IMR-90 (cell line): ENCODE measurements around the gene PCSK5. TPM values are rescaled to one million over a fixed set of nuclear protein-coding genes. Genes with fewer than 3 reads are reported as not detected.

ENCODE experiments used
- ATAC-seq: fragments of 200-7000 bp; cut with Tn5 transposase; 2 replicates; pipeline ENCODE4 v1.9.1; 2020; ENCODE audit warnings: low read depth, mild to moderate bottlenecking, moderate library complexity
- BruUV-seq: library from RNA; stranded (reverse); fragments of 400-500 nt; replicated peaks from 2 replicates; lab custom pipeline; 2021; lab: Mats Ljungman, UMichigan
- CTCF ChIA-PET: fragments of 300-600 bp; formaldehyde crosslinking; extraction: SDS; loops from one replicate; lab custom pipeline; 2021; ENCODE audit warnings: antibody characterized with exemption; lab: Yijun Ruan, JAX
- POLR2A ChIA-PET: fragments of 300-600 bp; sonication (Branson Sonifier 250); formaldehyde crosslinking; loops from one replicate; lab custom pipeline; 2022; ENCODE audit warnings: antibody characterized with exemption; ENCODE audit not compliant: unreplicated experiment; lab: Charles Lee
- DNase-seq: peaks from one replicate; pipeline ENCODE4 v3.0.0; 2013
- H2AFZ ChIP-seq: replicated peaks from 2 replicates; pipeline ENCODE3; 2013; ENCODE audit warnings: low read length, mild to moderate bottlenecking; ENCODE audit not compliant: poor library complexity
- H2AK5ac ChIP-seq: 2 replicates; pipeline ENCODE4 v1.6.1; 2013; ENCODE audit warnings: low read depth, low read length, inconsistent platforms
- H2AK9ac ChIP-seq: replicated peaks from 2 replicates; pipeline ENCODE3; 2013; ENCODE audit warnings: mild to moderate bottlenecking, low read depth, low read length, moderate library complexity; ENCODE audit not compliant: poor library complexity
- H2BK120ac ChIP-seq: 2 replicates; pipeline ENCODE4 v1.6.1; 2013; ENCODE audit warnings: low read depth, low read length, inconsistent platforms
- H2BK15ac ChIP-seq: 3 replicates; pipeline ENCODE4 v1.6.1; 2013; ENCODE audit warnings: low read depth, low read length, inconsistent platforms
- H2BK20ac ChIP-seq: 2 replicates; pipeline ENCODE4 v1.6.1; 2013; ENCODE audit warnings: low read depth, mild to moderate bottlenecking, inconsistent platforms, low read length, moderate library complexity
- H2BK5ac ChIP-seq: 2 replicates; pipeline ENCODE4 v1.6.1; 2013; ENCODE audit warnings: mild to moderate bottlenecking, low read depth, low read length, inconsistent platforms; ENCODE audit not compliant: poor library complexity, severe bottlenecking
- H3K14ac ChIP-seq: replicated peaks from 2 replicates; pipeline ENCODE4 v1.6.1; 2013; ENCODE audit warnings: low read depth, low read length, inconsistent platforms
- H3K18ac ChIP-seq: 2 replicates; pipeline ENCODE4 v1.6.1; 2013; ENCODE audit warnings: low read depth, low read length, control low read depth
- H3K23ac ChIP-seq: 2 replicates; pipeline ENCODE4 v1.6.1; 2013; ENCODE audit warnings: low read depth, low read length, inconsistent platforms
- H3K27ac ChIP-seq: 2 replicates; pipeline ENCODE4 v1.5.1; 2013; ENCODE audit warnings: mild to moderate bottlenecking, control low read depth, low read length; ENCODE audit not compliant: insufficient read depth
- H3K27me3 ChIP-seq: 2 replicates; pipeline ENCODE4 v1.6.1; 2013; ENCODE audit warnings: low read length; ENCODE audit not compliant: control insufficient read depth, insufficient read depth
- H3K36me3 ChIP-seq: 2 replicates; pipeline ENCODE4 v1.6.1; 2013; ENCODE audit warnings: low read length, mixed read lengths; ENCODE audit not compliant: control insufficient read depth, insufficient read depth
- H3K4ac ChIP-seq: 2 replicates; pipeline ENCODE4 v1.6.1; 2013; ENCODE audit warnings: low read depth, low read length, inconsistent platforms
- H3K4me1 ChIP-seq: 2 replicates; pipeline ENCODE4 v1.6.1; 2013; ENCODE audit warnings: low read length, mixed read lengths; ENCODE audit not compliant: control insufficient read depth, insufficient read depth
- H3K4me2 ChIP-seq: 2 replicates; pipeline ENCODE4 v1.6.1; 2013; ENCODE audit warnings: low read depth, mild to moderate bottlenecking, control low read depth, low read length, moderate library complexity
- H3K4me3 ChIP-seq: 2 replicates; pipeline ENCODE4 v1.5.1; 2013; ENCODE audit warnings: low read depth, mild to moderate bottlenecking, control low read depth, low read length, moderate library complexity; ENCODE audit not compliant: insufficient read depth
- H3K56ac ChIP-seq: 2 replicates; pipeline ENCODE4 v1.6.1; 2013; ENCODE audit warnings: low read length, inconsistent platforms; ENCODE audit not compliant: insufficient read depth; ENCODE audit errors: extremely low read depth
- H3K79me1 ChIP-seq, 2 experiments: 2 replicates each; pipeline ENCODE4 v1.6.1; 2013; ENCODE audit warnings: low read length in 2 of 2, inconsistent platforms in 1 of 2, low read depth in 1 of 2
- H3K9ac ChIP-seq: 2 replicates; pipeline ENCODE4 v1.6.1; 2013; ENCODE audit warnings: low read depth, low read length, control low read depth
- H3K9me1 ChIP-seq: 2 replicates; pipeline ENCODE4 v1.6.1; 2013; ENCODE audit warnings: low read length, inconsistent platforms; ENCODE audit not compliant: insufficient read depth
- H3K9me3 ChIP-seq: 2 replicates; pipeline ENCODE4 v1.6.1; 2013; ENCODE audit warnings: low read length; ENCODE audit not compliant: control insufficient read depth, insufficient read depth
- H4K20me1 ChIP-seq: 2 replicates; pipeline ENCODE4 v1.6.1; 2013; ENCODE audit warnings: low read length, inconsistent platforms; ENCODE audit not compliant: insufficient read depth
- H4K5ac ChIP-seq: 2 replicates; pipeline ENCODE4 v1.6.1; 2013; ENCODE audit warnings: mild to moderate bottlenecking, low read depth, low read length, control low read depth
- H4K8ac ChIP-seq, 2 experiments: 2 replicates each; pipeline ENCODE4 v1.6.1; 2013; ENCODE audit warnings: low read depth in 2 of 2, low read length in 2 of 2, control low read depth in 1 of 2, inconsistent platforms in 1 of 2
- H4K91ac ChIP-seq: 2 replicates; pipeline ENCODE4 v1.6.1; 2013; ENCODE audit warnings: low read depth, low read length, inconsistent platforms; ENCODE audit not compliant: insufficient read depth
- BHLHE40 ChIP-seq: fragments of 150-350 bp; IDR thresholded peaks from 2 replicates; pipeline ENCODE4 v1.6.1; 2016; ENCODE audit warnings: mild to moderate bottlenecking, low read depth, low read length
- CEBPB ChIP-seq: IDR thresholded peaks from 2 replicates; pipeline ENCODE4 v1.6.1; 2012; ENCODE audit warnings: low read depth, low read length, improper control_type of control experiment
- CHD1 ChIP-seq: IDR thresholded peaks from 2 replicates; pipeline ENCODE4 v1.6.1; 2012; ENCODE audit warnings: low read depth, low read length, improper control_type of control experiment
- FOS ChIP-seq: fragments of 150-350 bp; IDR thresholded peaks from 2 replicates; pipeline ENCODE4 v1.6.1; 2016; ENCODE audit warnings: low read depth, low read length
- MAFK ChIP-seq: IDR thresholded peaks from 2 replicates; pipeline ENCODE4 v1.6.1; 2012; ENCODE audit warnings: low read depth, low read length, improper control_type of control experiment
- MAZ ChIP-seq: IDR thresholded peaks from 2 replicates; pipeline ENCODE4 v1.6.1; 2012; ENCODE audit warnings: low read depth, mild to moderate bottlenecking, low read length, improper control_type of control experiment, moderate library complexity, borderline replicate concordance
- MXI1 ChIP-seq: IDR thresholded peaks from 2 replicates; pipeline ENCODE4 v1.6.1; 2012; ENCODE audit warnings: low read depth, mild to moderate bottlenecking, low read length, moderate library complexity, borderline replicate concordance
- NFE2L2 ChIP-seq: fragments of 150-350 bp; IDR thresholded peaks from 2 replicates; pipeline ENCODE4 v1.6.1; 2016; ENCODE audit warnings: low read depth, mild to moderate bottlenecking, low read length
- POLR2A ChIP-seq: IDR thresholded peaks from 2 replicates; pipeline ENCODE4 v1.6.1; 2012; ENCODE audit warnings: mild to moderate bottlenecking, low read depth, low read length
- RCOR1 ChIP-seq: IDR thresholded peaks from 2 replicates; pipeline ENCODE4 v1.6.1; 2012; ENCODE audit warnings: mild to moderate bottlenecking, low read length, improper control_type of control experiment; ENCODE audit not compliant: insufficient replicate concordance
- RFX5 ChIP-seq: IDR thresholded peaks from 2 replicates; pipeline ENCODE4 v1.8.0; 2012; ENCODE audit warnings: low read depth, mild to moderate bottlenecking, low read length, moderate library complexity
- SMC3 ChIP-seq: fragments of 150-350 bp; IDR thresholded peaks from 2 replicates; pipeline ENCODE4 v1.6.1; 2016; ENCODE audit warnings: low read depth, mild to moderate bottlenecking, antibody characterized with exemption, low read length, moderate library complexity
- WGBS, 2 experiments: methylation state at CpG; one replicate each; pipeline versions ENCODE4 v1.1.5 to v1.1.7; 2013; ENCODE audit warnings: missing lambda C conversion rate in 2 of 2; ENCODE audit not compliant: insufficient read length in 1 of 2; ENCODE audit errors: extremely low coverage in 2 of 2; 5-methylcytosine and 5-hydroxymethylcytosine counted together
- dilution Hi-C: fragments of 300-500 bp; cut with HindIII; formaldehyde crosslinking; loops from one replicate; pipeline ENCODE4 v1.14.3; 2018; ENCODE audit warnings: low sequenced_read_pairs; ENCODE audit not compliant: unreplicated experiment
- in situ Hi-C: fragments of 300-500 bp; cut with MboI; formaldehyde crosslinking; loops from 3 replicates; pipeline ENCODE4 v1.14.3; 2019; ENCODE audit warnings: low sequenced_read_pairs, inconsistent platforms, mixed read lengths
- intact Hi-C: fragments of 100-400 bp; cut with micrococcal nuclease; formaldehyde crosslinking; loops from 2 replicates; pipeline ENCODE4 v1.10.0; 2022
- polyA plus RNA-seq, 3 experiments: library from polyadenylated mRNA; depleted of rRNA; stranded (reverse); fragments of >200 nt; gene quantifications; 2 replicates each; pipeline ENCODE4 v1.2.3, GENCODE V29; 2012; ENCODE audit warnings: low replicate concordance in 1 of 3
- total RNA-seq: library from RNA; depleted of rRNA; stranded (reverse); fragments of >200 nt; gene quantifications from 2 replicates; pipeline ENCODE4 v1.2.3, GENCODE V29; 2012
- TF ChIP-seq, protein P1 (sequence below): fragments of 150-350 bp; IDR thresholded peaks from 2 replicates; pipeline ENCODE4 v1.6.1; 2016; ENCODE audit warnings: low read depth, mild to moderate bottlenecking, low read length, moderate library complexity, borderline replicate concordance
- TF ChIP-seq, protein P2 (sequence below): fragments of 150-350 bp; IDR thresholded peaks from 2 replicates; pipeline ENCODE4 v1.6.1; 2017; ENCODE audit warnings: mild to moderate bottlenecking, antibody characterized with exemption, low read length, low read depth
- TF ChIP-seq, protein P3 (sequence below): conservative IDR thresholded peaks from 2 replicates; pipeline ENCODE4 v1.5.1; 2012; ENCODE audit warnings: mild to moderate bottlenecking, low read depth, low read length, improper control_type of control experiment

Gene PCSK5
- total and polyA plus RNA-seq, 2 of the 4 experiments (the other 2 are of a cell fraction) = 1.5 to 3.0 TPM

DNA sequence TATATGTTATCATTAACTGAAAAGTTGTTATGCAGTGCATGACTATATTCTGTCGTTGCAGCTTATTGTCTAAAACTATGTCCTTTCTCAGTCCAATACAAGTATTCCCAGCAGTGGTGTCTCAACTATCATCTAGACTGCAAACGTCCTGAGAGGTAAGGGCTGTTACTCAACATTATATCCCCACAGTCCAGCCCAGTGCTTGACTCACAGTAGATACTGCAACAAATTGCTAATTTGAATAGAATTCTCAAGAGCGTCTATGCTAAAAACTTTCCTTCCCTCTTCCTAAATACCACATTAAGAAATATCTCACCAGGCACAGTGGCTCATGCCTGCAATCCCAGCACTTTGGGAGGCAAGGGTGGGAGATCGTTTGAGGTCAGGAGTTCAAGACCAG, 37.7 kb upstream of the PCSK5 start:
- H2BK120ac ChIP-seq = no peak overlapping the region
- no peak overlapping the region for H2BK20ac ChIP-seq
- H4K91ac ChIP-seq = no peak overlapping the region
- H3K9ac ChIP-seq = no peak overlapping the region
- 57% methylated on average over 1 of the region's 4 CpGs; no CpG with 5 or more reads in 1 of the 2 experiments for WGBS, 2 experiments
- no peak overlapping the region for H2BK15ac ChIP-seq
- H3K4me1 ChIP-seq = no peaks in the 10 kb centered on the region
- H2AK9ac ChIP-seq = no peak overlapping the region
- no peak overlapping the region for H3K27ac ChIP-seq
- H4K20me1 ChIP-seq = no peaks in the 10 kb centered on the region
- no peaks in the 10 kb centered on the region for H3K79me1 ChIP-seq
- no peak overlapping the region for H3K56ac ChIP-seq
- intact Hi-C loops (no loop called here), dilution Hi-C loops (no loop called here), in situ Hi-C loops (no loop called here)
- no peaks in the 10 kb centered on the region for H3K36me3 ChIP-seq
- no peak overlapping the region for H3K14ac ChIP-seq
- ATAC-seq (no peak), DNase-seq (no peak)
- H3K4me2 ChIP-seq = no peak overlapping the region
- no peaks in the 10 kb centered on the region for H3K9me3 ChIP-seq
- H2BK5ac ChIP-seq = no peak overlapping the region
- no peak overlapping the region for H2AK5ac ChIP-seq
- no peak overlapping the region for H3K4ac ChIP-seq
- ChIA-PET CTCF (no interaction called here), POLR2A (no interaction called here)
- H3K18ac ChIP-seq = no peak overlapping the region
- no TSS peak for BruUV-seq
- no peaks in the 10 kb centered on the region for H3K27me3 ChIP-seq
- H2AFZ ChIP-seq = no peak overlapping the region
- H3K23ac ChIP-seq = no peak overlapping the region
- no peaks in the 10 kb centered on the region for H3K9me1 ChIP-seq
- H3K4me3 ChIP-seq = no peak overlapping the region
- no peak overlapping the region for H4K5ac ChIP-seq
- no peak overlapping the region for H4K8ac ChIP-seq
- TF ChIP-seq NFE2L2 (no peak), SMC3 (no peak), BHLHE40 (no peak), CHD1 (no peak), MAFK (no peak), RCOR1 (no peak), CEBPB (no peak), FOS (no peak), POLR2A (no peak), MAZ (no peak), MXI1 (no peak), RFX5 (no peak)
- TF ChIP-seq, protein P1, sequence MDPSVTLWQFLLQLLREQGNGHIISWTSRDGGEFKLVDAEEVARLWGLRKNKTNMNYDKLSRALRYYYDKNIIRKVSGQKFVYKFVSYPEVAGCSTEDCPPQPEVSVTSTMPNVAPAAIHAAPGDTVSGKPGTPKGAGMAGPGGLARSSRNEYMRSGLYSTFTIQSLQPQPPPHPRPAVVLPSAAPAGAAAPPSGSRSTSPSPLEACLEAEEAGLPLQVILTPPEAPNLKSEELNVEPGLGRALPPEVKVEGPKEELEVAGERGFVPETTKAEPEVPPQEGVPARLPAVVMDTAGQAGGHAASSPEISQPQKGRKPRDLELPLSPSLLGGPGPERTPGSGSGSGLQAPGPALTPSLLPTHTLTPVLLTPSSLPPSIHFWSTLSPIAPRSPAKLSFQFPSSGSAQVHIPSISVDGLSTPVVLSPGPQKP = no peak
- TF ChIP-seq, protein P2, sequence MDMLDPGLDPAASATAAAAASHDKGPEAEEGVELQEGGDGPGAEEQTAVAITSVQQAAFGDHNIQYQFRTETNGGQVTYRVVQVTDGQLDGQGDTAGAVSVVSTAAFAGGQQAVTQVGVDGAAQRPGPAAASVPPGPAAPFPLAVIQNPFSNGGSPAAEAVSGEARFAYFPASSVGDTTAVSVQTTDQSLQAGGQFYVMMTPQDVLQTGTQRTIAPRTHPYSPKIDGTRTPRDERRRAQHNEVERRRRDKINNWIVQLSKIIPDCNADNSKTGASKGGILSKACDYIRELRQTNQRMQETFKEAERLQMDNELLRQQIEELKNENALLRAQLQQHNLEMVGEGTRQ = no peak
- TF ChIP-seq, protein P3, sequence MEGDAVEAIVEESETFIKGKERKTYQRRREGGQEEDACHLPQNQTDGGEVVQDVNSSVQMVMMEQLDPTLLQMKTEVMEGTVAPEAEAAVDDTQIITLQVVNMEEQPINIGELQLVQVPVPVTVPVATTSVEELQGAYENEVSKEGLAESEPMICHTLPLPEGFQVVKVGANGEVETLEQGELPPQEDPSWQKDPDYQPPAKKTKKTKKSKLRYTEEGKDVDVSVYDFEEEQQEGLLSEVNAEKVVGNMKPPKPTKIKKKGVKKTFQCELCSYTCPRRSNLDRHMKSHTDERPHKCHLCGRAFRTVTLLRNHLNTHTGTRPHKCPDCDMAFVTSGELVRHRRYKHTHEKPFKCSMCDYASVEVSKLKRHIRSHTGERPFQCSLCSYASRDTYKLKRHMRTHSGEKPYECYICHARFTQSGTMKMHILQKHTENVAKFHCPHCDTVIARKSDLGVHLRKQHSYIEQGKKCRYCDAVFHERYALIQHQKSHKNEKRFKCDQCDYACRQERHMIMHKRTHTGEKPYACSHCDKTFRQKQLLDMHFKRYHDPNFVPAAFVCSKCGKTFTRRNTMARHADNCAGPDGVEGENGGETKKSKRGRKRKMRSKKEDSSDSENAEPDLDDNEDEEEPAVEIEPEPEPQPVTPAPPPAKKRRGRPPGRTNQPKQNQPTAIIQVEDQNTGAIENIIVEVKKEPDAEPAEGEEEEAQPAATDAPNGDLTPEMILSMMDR = no peak
